Thyroid gland (tissue), 4 donors: ENCODE measurements around the gene PTPN4. TPM values are rescaled to one million over a fixed set of nuclear protein-coding genes. Genes with fewer than 3 reads are reported as not detected.

Experiments
- DNase-seq, 2 donors: peaks; one replicate each; pipeline ENCODE4 v3.0.0-alpha.2; 2019
- H3K27ac ChIP-seq, 3 donors: fragments of 200-600 bp; sonication (generic); 1 replicate in 2 of 3; 2 replicates in 1 of 3; pipeline ENCODE4 v1.5.1; 2016 to 2019; ENCODE audit warnings: mild to moderate bottlenecking in 1 of 3, moderate library complexity in 1 of 3
- H3K27me3 ChIP-seq: fragments of 200-600 bp; sonication (generic); one replicate; pipeline ENCODE4 v1.5.1; 2019
- H3K36me3 ChIP-seq, 2 donors: fragments of 200-600 bp; sonication (generic); one replicate each; pipeline ENCODE4 v1.5.1; 2016 to 2019
- H3K4me1 ChIP-seq, 2 donors: fragments of 200-600 bp; sonication (generic); one replicate each; pipeline ENCODE4 v1.5.1; 2017 to 2019
- H3K4me3 ChIP-seq, 3 donors: fragments of 200-600 bp; sonication (generic); replicated peaks in 1 of 3; 1 replicate in 2 of 3; 2 replicates in 1 of 3; pipeline ENCODE4 v1.5.1; 2016; ENCODE audit warnings: mild to moderate bottlenecking in 1 of 3
- H3K9me3 ChIP-seq: fragments of 200-600 bp; sonication (generic); one replicate; pipeline ENCODE4 v1.5.1; 2017
- CTCF ChIP-seq, 6 experiments: fragments of 200-600 bp in 3 of 6; fragments of 450-650 bp in 3 of 6; sonication (generic) in 3 of 6; IDR thresholded peaks; one replicate each; pipeline ENCODE4 v1.5.1; 2016 to 2019; ENCODE audit warnings: antibody characterized with exemption in 6 of 6, mild to moderate bottlenecking in 2 of 6, inconsistent platforms in 1 of 6, moderate library complexity in 1 of 6
- POLR2A ChIP-seq, 2 donors: fragments of 450-650 bp; IDR thresholded peaks; one replicate each; pipeline ENCODE4 v1.6.1; 2017; ENCODE audit warnings: antibody characterized with exemption in 2 of 2, mild to moderate bottlenecking in 2 of 2, moderate library complexity in 1 of 2
- WGBS, 2 donors: methylation state at CpG; one replicate each; pipeline ENCODE4 v1.1.5; 2017; 5-methylcytosine and 5-hydroxymethylcytosine counted together
- intact Hi-C: fragments of 100-400 bp; cut with DNase I; formaldehyde crosslinking; loops from one replicate; pipeline ENCODE4 v1.15.1; 2023
- total RNA-seq, 4 donors: library from RNA; depleted of rRNA; stranded (reverse); fragments of >200 nt; gene quantifications; one replicate each; pipeline ENCODE4 v1.2.3, GENCODE V29; 2016

Gene PTPN4
- total RNA-seq, 4 donors from 2014 or later = 79.1 to 131 (median 114) TPM

- Histone ChIP-seq H3K27me3 (no peaks in the 10 kb centered on the region), H3K4me1 (peaks cover 0 to 7% of the 10 kb centered on the region in 2 donors), H3K9me3 (no peaks in the 10 kb centered on the region), H3K27ac (no peak overlapping the region), H3K36me3 (no peaks in the 10 kb centered on the region), H3K4me3 (no peak overlapping the region)
- TF ChIP-seq CTCF (IDR thresholded peaks at IDR 0.05) = no peak
- no peak for TF ChIP-seq POLR2A (IDR thresholded peaks at IDR 0.05)
- intact Hi-C loops = no loop called here
- 66% methylated on average over 3 of the region's 3 CpGs for WGBS, 2 donors
- no peak for DNase-seq
These were observed 182.3 kb downstream of the PTPN4 start for GRCh38 chr2:119941981-119942513.

GRCh38 chr2:119943058-119943457, 183.3 kb downstream of the PTPN4 start:
- TF ChIP-seq POLR2A (IDR thresholded peaks at IDR 0.05) (no peak), CTCF (IDR thresholded peaks at IDR 0.05) (no peak)
- no peak overlapping the region for H3K27ac ChIP-seq
- no peaks in the 10 kb centered on the region for H3K9me3 ChIP-seq
- intact Hi-C loops = no loop called here
- H3K36me3 ChIP-seq = no peaks in the 10 kb centered on the region
- no peaks in the 10 kb centered on the region for H3K27me3 ChIP-seq
- H3K4me1 ChIP-seq = peaks cover 0 to 11% of the 10 kb centered on the region in 2 donors
- H3K4me3 ChIP-seq = no peak overlapping the region
- DNase-seq = no peak

GRCh38 chr2:119947535-119947934, 187.8 kb downstream of the PTPN4 start:
- intact Hi-C loops = no loop called here
- peak; percentile 11 to 26 for DNase-seq
- H3K36me3 ChIP-seq = peaks cover 3 to 4% of the 10 kb centered on the region in 2 donors
- WGBS, 2 donors = 34 to 45% methylated on average over 1 of the region's 1 CpG
- H3K27ac ChIP-seq = peak overlapping the region in 2 of 3 donors; percentile 37 to 61
- no peaks in the 10 kb centered on the region for H3K27me3 ChIP-seq
- peaks cover 0 to 13% of the 10 kb centered on the region in 2 donors for H3K4me1 ChIP-seq
- H3K4me3 ChIP-seq = no peak overlapping the region
- TF ChIP-seq POLR2A (IDR thresholded peaks at IDR 0.05) = no peak
- no peaks in the 10 kb centered on the region for H3K9me3 ChIP-seq

GRCh38 chr2:119950966-119951365, 191.2 kb downstream of the PTPN4 start:
- DNase-seq = peak; percentile 27 to 30
- Histone ChIP-seq H3K27me3 (no peaks in the 10 kb centered on the region), H3K4me3 (no peak overlapping the region), H3K9me3 (no peaks in the 10 kb centered on the region), H3K27ac (no peak overlapping the region), H3K4me1 (peaks cover 0 to 13% of the 10 kb centered on the region in 2 donors), H3K36me3 (peaks cover 3 to 8% of the 10 kb centered on the region in 2 donors)
- TF ChIP-seq CTCF (IDR thresholded peaks at IDR 0.05) = peak in 3 of 6 experiments; percentile 28 to 55 (median 46)
- TF ChIP-seq POLR2A (IDR thresholded peaks at IDR 0.05) = no peak
- WGBS, 2 donors = 24 to 33% methylated on average over 2 of the region's 2 CpGs
- intact Hi-C loops = no loop called here

- no peaks in the 10 kb centered on the region for H3K9me3 ChIP-seq
- no peak overlapping the region for H3K4me3 ChIP-seq
- H3K4me1 ChIP-seq = no peaks in the 10 kb centered on the region
- H3K36me3 ChIP-seq = peaks cover 0 to 8% of the 10 kb centered on the region in 2 donors
- no peak for TF ChIP-seq CTCF (IDR thresholded peaks at IDR 0.05)
- no peak for TF ChIP-seq POLR2A (IDR thresholded peaks at IDR 0.05)
- H3K27ac ChIP-seq = no peak overlapping the region
- intact Hi-C loops = no loop called here
- DNase-seq = no peak
- no peaks in the 10 kb centered on the region for H3K27me3 ChIP-seq
These were observed 199.0 kb downstream of the PTPN4 start for GRCh38 chr2:119958670-119959268.
